HUES6 (cell line): ENCODE measurements around the gene CHST13.

Experiments used
- H3K27ac ChIP-seq: 2 replicates; pipeline ENCODE4 v1.7.0; 2013; ENCODE audit warnings: low read depth, mild to moderate bottlenecking, low read length, inconsistent platforms
- H3K27me3 ChIP-seq: 2 replicates; pipeline ENCODE4 v1.6.1; 2013; ENCODE audit warnings: low read length; ENCODE audit not compliant: control insufficient read depth, insufficient read depth
- H3K36me3 ChIP-seq: 2 replicates; pipeline ENCODE4 v1.6.1; 2013; ENCODE audit warnings: low read length; ENCODE audit not compliant: control insufficient read depth, insufficient read depth
- H3K4me1 ChIP-seq: 2 replicates; pipeline ENCODE4 v1.6.1; 2013; ENCODE audit warnings: low read length; ENCODE audit not compliant: control insufficient read depth, insufficient read depth
- H3K4me3 ChIP-seq: 2 replicates; pipeline ENCODE4 v1.5.1; 2013; ENCODE audit warnings: low read depth, low read length
- H3K9ac ChIP-seq: one replicate; pipeline ENCODE4 v1.6.1; 2013; ENCODE audit warnings: mild to moderate bottlenecking, low read length
- H3K9me3 ChIP-seq: 2 replicates; pipeline ENCODE4 v1.6.1; 2013; ENCODE audit warnings: low read depth, low read length; ENCODE audit not compliant: control insufficient read depth, insufficient read depth

CHST13 gene

GRCh38 chr3:126481808-126482502 lies 42.0 kb upstream of the CHST13 start:
- no peak overlapping the region for H3K27ac ChIP-seq
- no peaks in the 10 kb centered on the region for H3K27me3 ChIP-seq
- no peaks in the 10 kb centered on the region for H3K36me3 ChIP-seq
- peaks cover 26% of the 10 kb centered on the region for H3K4me1 ChIP-seq
- H3K9me3 ChIP-seq = no peaks in the 10 kb centered on the region
- H3K9ac ChIP-seq = no peak overlapping the region
- no peak overlapping the region for H3K4me3 ChIP-seq

GRCh38 chr3:126482503-126483255 lies 41.3 kb upstream of the CHST13 start:
- Histone ChIP-seq H3K36me3 (no peaks in the 10 kb centered on the region), H3K27me3 (no peaks in the 10 kb centered on the region), H3K27ac (no peak overlapping the region), H3K4me3 (no peak overlapping the region), H3K4me1 (peaks cover 28% of the 10 kb centered on the region), H3K9ac (no peak overlapping the region), H3K9me3 (no peaks in the 10 kb centered on the region)

GRCh38 chr3:126483321-126483761 lies 40.6 kb upstream of the CHST13 start:
- Histone ChIP-seq H3K27me3 (no peaks in the 10 kb centered on the region), H3K9ac (no peak overlapping the region), H3K36me3 (no peaks in the 10 kb centered on the region), H3K27ac (no peak overlapping the region), H3K9me3 (no peaks in the 10 kb centered on the region), H3K4me3 (no peak overlapping the region), H3K4me1 (peaks cover 28% of the 10 kb centered on the region)

GRCh38 chr3:126484148-126484547 lies 39.8 kb upstream of the CHST13 start:
- Histone ChIP-seq H3K4me3 (no peak overlapping the region), H3K36me3 (no peaks in the 10 kb centered on the region), H3K4me1 (peaks cover 28% of the 10 kb centered on the region), H3K9ac (no peak overlapping the region), H3K27ac (no peak overlapping the region), H3K9me3 (no peaks in the 10 kb centered on the region), H3K27me3 (no peaks in the 10 kb centered on the region)

- Histone ChIP-seq H3K4me1 (peaks cover 28% of the 10 kb centered on the region), H3K9me3 (no peaks in the 10 kb centered on the region), H3K9ac (no peak overlapping the region), H3K4me3 (no peak overlapping the region), H3K36me3 (no peaks in the 10 kb centered on the region), H3K27ac (peak overlapping the region; percentile 53; the same call in 1 of the 2 replicates), H3K27me3 (no peaks in the 10 kb centered on the region)
Measured at GRCh38 chr3:126484662-126485061, 39.3 kb upstream of the CHST13 start.

- no peaks in the 10 kb centered on the region for H3K9me3 ChIP-seq
- peaks cover 28% of the 10 kb centered on the region for H3K4me1 ChIP-seq
- H3K4me3 ChIP-seq = no peak overlapping the region
Measured at GRCh38 chr3:126485176-126485897, 38.6 kb upstream of the CHST13 start.

GRCh38 chr3:126485956-126486355 lies 38.0 kb upstream of the CHST13 start:
- Histone ChIP-seq H3K9ac (no peak overlapping the region), H3K4me1 (peaks cover 28% of the 10 kb centered on the region), H3K27ac (no peak overlapping the region), H3K9me3 (no peaks in the 10 kb centered on the region), H3K27me3 (no peaks in the 10 kb centered on the region), H3K4me3 (no peak overlapping the region), H3K36me3 (no peaks in the 10 kb centered on the region)

More at GRCh38 chr3:126485176-126485897, 38.6 kb upstream of the CHST13 start:
- Histone ChIP-seq H3K36me3 (no peaks in the 10 kb centered on the region), H3K27me3 (no peaks in the 10 kb centered on the region), H3K9ac (no peak overlapping the region), H3K27ac (peak overlapping the region; percentile 53; the same call in 1 of the 2 replicates)

GRCh38 chr3:126486360-126486847 lies 37.6 kb upstream of the CHST13 start:
- H3K36me3 ChIP-seq = no peaks in the 10 kb centered on the region
- peaks cover 28% of the 10 kb centered on the region for H3K4me1 ChIP-seq
- H3K27me3 ChIP-seq = no peaks in the 10 kb centered on the region
- no peak overlapping the region for H3K27ac ChIP-seq
- H3K4me3 ChIP-seq = no peak overlapping the region
- no peak overlapping the region for H3K9ac ChIP-seq
- no peaks in the 10 kb centered on the region for H3K9me3 ChIP-seq

- Histone ChIP-seq H3K27me3 (no peaks in the 10 kb centered on the region), H3K27ac (no peak overlapping the region), H3K4me3 (no peak overlapping the region), H3K9ac (no peak overlapping the region), H3K36me3 (no peaks in the 10 kb centered on the region), H3K4me1 (peaks cover 28% of the 10 kb centered on the region), H3K9me3 (no peaks in the 10 kb centered on the region)
Measured at GRCh38 chr3:126487151-126487771, 36.7 kb upstream of the CHST13 start.

- Histone ChIP-seq H3K4me1 (peaks cover 28% of the 10 kb centered on the region), H3K27me3 (no peaks in the 10 kb centered on the region), H3K27ac (no peak overlapping the region), H3K36me3 (no peaks in the 10 kb centered on the region), H3K9me3 (no peaks in the 10 kb centered on the region), H3K9ac (no peak overlapping the region), H3K4me3 (no peak overlapping the region)
Measured at GRCh38 chr3:126488185-126488584, 35.8 kb upstream of the CHST13 start.
